Measurements from ENCODE around the gene CLEC1A. TPM values are rescaled to one million over a fixed set of nuclear protein-coding genes. Genes with fewer than 3 reads are reported as not detected.

Gene CLEC1A
- polyA plus RNA-seq, 1 of the 3 experiments (the other 2 are of a cell fraction) = not detected

DNA sequence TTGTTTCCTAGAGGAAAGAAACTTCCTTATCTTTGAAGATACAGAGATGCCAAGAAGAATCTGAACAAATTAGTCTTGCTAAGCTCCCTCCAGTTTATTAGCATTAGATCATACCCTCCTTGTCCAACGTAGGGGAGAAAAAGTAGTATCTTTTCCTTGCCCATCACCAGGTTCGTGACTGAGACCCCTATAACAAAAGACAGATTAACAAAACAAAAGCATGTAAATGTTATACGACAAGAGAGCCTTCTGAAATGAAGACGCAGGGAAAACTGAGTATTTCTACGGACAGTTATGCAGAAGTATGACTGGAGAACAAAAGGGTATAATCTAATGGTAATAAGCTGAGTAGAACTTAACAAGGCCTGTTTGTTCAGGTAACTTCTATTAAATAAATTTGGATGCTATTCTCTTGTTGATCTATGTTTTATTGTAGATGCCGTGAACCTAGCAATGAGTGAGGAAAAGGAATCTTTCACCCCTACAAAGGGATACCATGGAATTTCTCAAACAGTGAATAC is 34.1 kb upstream of the CLEC1A start:
- Histone ChIP-seq H3K4me1 (ENCODE audit: control insufficient read depth in 1 of 2, insufficient read depth in 2 of 2, low read depth in 1 of 2, low read length in 1 of 2) (no peaks in the 10 kb centered on the region), H3K4me3 (ENCODE audit: low read depth in 2 of 2, low read length in 1 of 2) (no peak overlapping the region), H3K27ac (ENCODE audit: low read depth in 2 of 2, low read length in 1 of 2) (no peak overlapping the region), H3F3A (replicated peaks; ENCODE audit: insufficient read depth) (no peaks in the 10 kb centered on the region), H3K9me2 (no peaks in the 10 kb centered on the region), H3K9me3 (no peaks in the 10 kb centered on the region), H3K9ac (no peak overlapping the region), H3K36me3 (replicated peaks in 1 of 2; ENCODE audit: control insufficient read depth in 1 of 2, insufficient read depth in 2 of 2, low read length in 1 of 2) (no peaks in the 10 kb centered on the region), H3K27me3 (ENCODE audit: insufficient read depth) (peaks cover 22% of the 10 kb centered on the region), H3K4me2 (no peak overlapping the region), H2AFZ (ENCODE audit: low read depth) (no peak overlapping the region), H4K20me1 (ENCODE audit: insufficient read depth) (no peaks in the 10 kb centered on the region), H3K79me2 (ENCODE audit: insufficient read depth) (no peaks in the 10 kb centered on the region)
- DNase-seq = no peak
- ChIA-PET CTCF (no interaction called here), POLR2A (no interaction called here)
- 16% methylated on average over 6 of the region's 6 CpGs for WGBS (ENCODE audit: low lambda C conversion rate)
- TF ChIP-seq JUND (IDR thresholded peaks at IDR 0.05) = no peak
- TF ChIP-seq SMC3 (IDR thresholded peaks at IDR 0.05; ENCODE audit: low read depth, low read length) = no peak
- no peak for TF ChIP-seq POLR2AphosphoS5 (IDR thresholded peaks at IDR 0.05; ENCODE audit: low read depth, low read length)
- TF ChIP-seq, protein P1, sequence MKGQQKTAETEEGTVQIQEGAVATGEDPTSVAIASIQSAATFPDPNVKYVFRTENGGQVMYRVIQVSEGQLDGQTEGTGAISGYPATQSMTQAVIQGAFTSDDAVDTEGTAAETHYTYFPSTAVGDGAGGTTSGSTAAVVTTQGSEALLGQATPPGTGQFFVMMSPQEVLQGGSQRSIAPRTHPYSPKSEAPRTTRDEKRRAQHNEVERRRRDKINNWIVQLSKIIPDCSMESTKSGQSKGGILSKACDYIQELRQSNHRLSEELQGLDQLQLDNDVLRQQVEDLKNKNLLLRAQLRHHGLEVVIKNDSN (IDR thresholded peaks at IDR 0.05; ENCODE audit: borderline replicate concordance, low read depth) = no peak

DNA sequence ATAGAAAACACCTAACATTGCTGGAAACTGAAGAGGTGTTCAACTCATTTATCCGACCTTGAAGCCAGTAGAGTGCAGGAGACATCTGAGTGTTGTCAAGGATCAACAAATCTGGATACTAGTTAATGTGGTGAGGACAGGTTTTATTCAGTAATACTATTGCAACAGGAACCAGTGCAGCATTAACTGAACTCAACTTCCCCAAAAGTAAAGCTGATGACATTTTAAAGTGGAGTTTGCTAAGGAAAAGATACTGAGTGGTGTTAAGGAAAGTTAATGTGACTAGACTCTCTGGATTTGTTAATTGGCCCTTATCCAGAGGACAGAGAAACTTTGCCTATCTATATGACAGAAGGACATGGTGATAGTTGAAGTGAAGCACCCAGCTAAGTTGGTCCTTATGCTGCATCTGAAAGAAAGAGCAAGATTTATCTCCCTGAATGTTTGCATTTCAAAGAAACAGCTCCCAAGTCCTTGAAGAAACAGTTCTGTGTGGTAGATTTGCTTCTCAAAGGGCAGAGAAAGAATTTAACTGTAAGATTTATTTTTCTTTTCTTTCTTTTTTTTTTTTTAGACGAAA is 32.4 kb upstream of the CLEC1A start:
- Histone ChIP-seq H4K20me1 (ENCODE audit: insufficient read depth) (no peaks in the 10 kb centered on the region), H3K79me2 (ENCODE audit: insufficient read depth) (no peaks in the 10 kb centered on the region), H3K9me3 (no peaks in the 10 kb centered on the region), H2AFZ (ENCODE audit: low read depth) (no peak overlapping the region), H3K9me2 (no peaks in the 10 kb centered on the region), H3K4me2 (no peak overlapping the region), H3F3A (replicated peaks; ENCODE audit: insufficient read depth) (no peaks in the 10 kb centered on the region), H3K9ac (no peak overlapping the region), H3K4me3 (ENCODE audit: low read depth in 2 of 2, low read length in 1 of 2) (no peak overlapping the region), H3K27me3 (ENCODE audit: insufficient read depth) (peaks cover 22% of the 10 kb centered on the region), H3K4me1 (ENCODE audit: control insufficient read depth in 1 of 2, insufficient read depth in 2 of 2, low read depth in 1 of 2, low read length in 1 of 2) (no peaks in the 10 kb centered on the region), H3K27ac (ENCODE audit: low read depth in 2 of 2, low read length in 1 of 2) (no peak overlapping the region), H3K36me3 (replicated peaks in 1 of 2; ENCODE audit: control insufficient read depth in 1 of 2, insufficient read depth in 2 of 2, low read length in 1 of 2) (no peaks in the 10 kb centered on the region)
- DNase-seq = no peak
- TF ChIP-seq SIN3A (IDR thresholded peaks at IDR 0.05; ENCODE audit: borderline replicate concordance, low read depth, low read length) = no peak
- TF ChIP-seq, protein P2, sequence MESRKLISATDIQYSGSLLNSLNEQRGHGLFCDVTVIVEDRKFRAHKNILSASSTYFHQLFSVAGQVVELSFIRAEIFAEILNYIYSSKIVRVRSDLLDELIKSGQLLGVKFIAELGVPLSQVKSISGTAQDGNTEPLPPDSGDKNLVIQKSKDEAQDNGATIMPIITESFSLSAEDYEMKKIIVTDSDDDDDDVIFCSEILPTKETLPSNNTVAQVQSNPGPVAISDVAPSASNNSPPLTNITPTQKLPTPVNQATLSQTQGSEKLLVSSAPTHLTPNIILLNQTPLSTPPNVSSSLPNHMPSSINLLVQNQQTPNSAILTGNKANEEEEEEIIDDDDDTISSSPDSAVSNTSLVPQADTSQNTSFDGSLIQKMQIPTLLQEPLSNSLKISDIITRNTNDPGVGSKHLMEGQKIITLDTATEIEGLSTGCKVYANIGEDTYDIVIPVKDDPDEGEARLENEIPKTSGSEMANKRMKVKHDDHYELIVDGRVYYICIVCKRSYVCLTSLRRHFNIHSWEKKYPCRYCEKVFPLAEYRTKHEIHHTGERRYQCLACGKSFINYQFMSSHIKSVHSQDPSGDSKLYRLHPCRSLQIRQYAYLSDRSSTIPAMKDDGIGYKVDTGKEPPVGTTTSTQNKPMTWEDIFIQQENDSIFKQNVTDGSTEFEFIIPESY (IDR thresholded peaks at IDR 0.05; ENCODE audit: borderline replicate concordance, low read depth) = no peak
- no peak for TF ChIP-seq YY1 (IDR thresholded peaks at IDR 0.05; ENCODE audit: low read depth)
- TF ChIP-seq, protein P3, sequence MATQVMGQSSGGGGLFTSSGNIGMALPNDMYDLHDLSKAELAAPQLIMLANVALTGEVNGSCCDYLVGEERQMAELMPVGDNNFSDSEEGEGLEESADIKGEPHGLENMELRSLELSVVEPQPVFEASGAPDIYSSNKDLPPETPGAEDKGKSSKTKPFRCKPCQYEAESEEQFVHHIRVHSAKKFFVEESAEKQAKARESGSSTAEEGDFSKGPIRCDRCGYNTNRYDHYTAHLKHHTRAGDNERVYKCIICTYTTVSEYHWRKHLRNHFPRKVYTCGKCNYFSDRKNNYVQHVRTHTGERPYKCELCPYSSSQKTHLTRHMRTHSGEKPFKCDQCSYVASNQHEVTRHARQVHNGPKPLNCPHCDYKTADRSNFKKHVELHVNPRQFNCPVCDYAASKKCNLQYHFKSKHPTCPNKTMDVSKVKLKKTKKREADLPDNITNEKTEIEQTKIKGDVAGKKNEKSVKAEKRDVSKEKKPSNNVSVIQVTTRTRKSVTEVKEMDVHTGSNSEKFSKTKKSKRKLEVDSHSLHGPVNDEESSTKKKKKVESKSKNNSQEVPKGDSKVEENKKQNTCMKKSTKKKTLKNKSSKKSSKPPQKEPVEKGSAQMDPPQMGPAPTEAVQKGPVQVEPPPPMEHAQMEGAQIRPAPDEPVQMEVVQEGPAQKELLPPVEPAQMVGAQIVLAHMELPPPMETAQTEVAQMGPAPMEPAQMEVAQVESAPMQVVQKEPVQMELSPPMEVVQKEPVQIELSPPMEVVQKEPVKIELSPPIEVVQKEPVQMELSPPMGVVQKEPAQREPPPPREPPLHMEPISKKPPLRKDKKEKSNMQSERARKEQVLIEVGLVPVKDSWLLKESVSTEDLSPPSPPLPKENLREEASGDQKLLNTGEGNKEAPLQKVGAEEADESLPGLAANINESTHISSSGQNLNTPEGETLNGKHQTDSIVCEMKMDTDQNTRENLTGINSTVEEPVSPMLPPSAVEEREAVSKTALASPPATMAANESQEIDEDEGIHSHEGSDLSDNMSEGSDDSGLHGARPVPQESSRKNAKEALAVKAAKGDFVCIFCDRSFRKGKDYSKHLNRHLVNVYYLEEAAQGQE (IDR thresholded peaks at IDR 0.05; ENCODE audit: low read depth, low read length) = no peak
- no peak for TF ChIP-seq RXRA (IDR thresholded peaks at IDR 0.05; ENCODE audit: borderline replicate concordance, low read depth)
- TF ChIP-seq EP300 (IDR thresholded peaks at IDR 0.05; ENCODE audit: borderline replicate concordance in 1 of 2, low read depth in 1 of 2, low read length in 1 of 2) = no peak
- TF ChIP-seq GATA2 (CRISPR knock-in tag; IDR thresholded peaks at IDR 0.05) = no peak
- no peak for TF ChIP-seq GABPA (IDR thresholded peaks at IDR 0.05; ENCODE audit: low read depth)
- TF ChIP-seq, protein P4, sequence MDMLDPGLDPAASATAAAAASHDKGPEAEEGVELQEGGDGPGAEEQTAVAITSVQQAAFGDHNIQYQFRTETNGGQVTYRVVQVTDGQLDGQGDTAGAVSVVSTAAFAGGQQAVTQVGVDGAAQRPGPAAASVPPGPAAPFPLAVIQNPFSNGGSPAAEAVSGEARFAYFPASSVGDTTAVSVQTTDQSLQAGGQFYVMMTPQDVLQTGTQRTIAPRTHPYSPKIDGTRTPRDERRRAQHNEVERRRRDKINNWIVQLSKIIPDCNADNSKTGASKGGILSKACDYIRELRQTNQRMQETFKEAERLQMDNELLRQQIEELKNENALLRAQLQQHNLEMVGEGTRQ (IDR thresholded peaks at IDR 0.05; ENCODE audit: borderline replicate concordance, low read depth, low read length) = no peak
- WGBS (ENCODE audit: low lambda C conversion rate) = 7% methylated on average over 2 of the region's 2 CpGs
- ChIA-PET POLR2A (no interaction called here), CTCF (interaction anchor here (0.9 kb wide), 1 partner anchor 381 kb away, joined by 4 read pairs; no protein-coding TSS in a partner anchor)
